Measurements from ENCODE around the gene TRA2A.
A peak's percentile ranks its signal among the peaks of the same experiment; 100 is the strongest.
"Not testable (repeated sequence)": the region's sequence is repeated elsewhere in the genome, so short reads cannot be mapped to it uniquely, and the experiment has no call there.

TRA2A gene

DNA sequence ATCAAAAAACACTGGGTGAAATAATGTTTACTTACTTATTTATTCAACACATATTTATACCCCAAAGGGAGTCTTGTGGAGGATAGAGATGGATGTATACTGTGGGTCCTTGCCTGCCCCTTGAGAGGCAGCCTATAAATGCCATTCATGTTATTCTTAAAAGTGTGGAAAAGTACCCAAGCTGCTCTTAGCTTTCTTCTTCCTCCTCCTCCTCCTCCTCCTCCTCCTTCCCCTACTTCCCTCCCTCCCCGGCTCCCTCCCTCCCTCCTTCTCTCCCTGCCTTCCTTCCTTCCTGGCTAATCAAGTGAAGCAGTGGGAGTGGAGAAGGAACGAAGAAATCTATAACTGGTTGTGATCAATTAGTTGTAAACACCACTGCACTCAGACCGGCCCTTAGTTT lies 40.3 kb downstream of the TRA2A start:
- Histone ChIP-seq H3K9me3 (ENCODE audit: insufficient read depth, low read depth, low read length) (no peaks in the 10 kb centered on the region), H3K4me1 (ENCODE audit: insufficient read depth, low read length) (no peaks in the 10 kb centered on the region), H3K9ac (ENCODE audit: low read depth, low read length) (no peak overlapping the region), H3K36me3 (ENCODE audit: insufficient read depth, low read depth, low read length) (no peaks in the 10 kb centered on the region), H3K27ac (ENCODE audit: low read length) (no peak overlapping the region), H3K4me3 (ENCODE audit: low read length) (peak overlapping the region; percentile 63; the same call in 1 of the 2 replicates), H3K27me3 (ENCODE audit: insufficient read depth, low read length) (no peaks in the 10 kb centered on the region)

DNA sequence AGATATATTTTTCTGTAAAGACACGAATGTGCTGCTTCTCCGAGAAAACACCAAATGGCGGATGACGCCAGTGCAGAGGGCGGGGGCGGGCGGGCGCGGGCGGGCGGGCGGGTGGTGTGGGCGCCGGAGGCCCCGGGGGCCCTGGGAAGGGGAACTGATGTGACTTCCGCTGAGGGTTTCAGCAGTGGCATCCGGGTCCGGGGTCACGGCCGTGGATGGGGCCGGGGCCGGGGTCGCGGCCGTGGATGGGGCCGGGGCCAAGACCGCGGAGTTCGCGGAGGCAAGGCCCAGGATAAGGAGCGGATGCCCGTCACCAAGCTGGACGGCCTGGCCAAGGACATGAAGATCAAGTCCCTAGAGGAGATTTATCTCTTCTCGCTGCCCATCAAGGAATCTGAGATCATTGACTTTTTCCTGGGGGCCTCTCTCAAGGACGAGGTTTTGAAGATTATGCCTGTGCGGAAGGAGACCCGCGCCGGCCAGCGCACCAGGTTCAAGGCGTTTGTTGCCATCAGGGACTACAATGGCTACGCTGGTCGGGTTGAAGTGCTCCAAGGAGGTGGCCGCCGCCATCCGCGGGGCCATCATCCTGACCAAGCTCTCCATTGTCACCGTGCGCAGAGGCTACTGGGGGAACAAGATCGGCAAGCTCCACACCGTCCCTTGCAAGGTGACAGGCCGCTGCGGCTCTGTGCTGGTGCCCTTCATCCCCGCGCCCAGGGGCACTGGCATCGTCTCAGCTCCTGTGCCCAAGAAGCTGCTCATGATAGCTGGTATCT lies 41.2 kb downstream of the TRA2A start:
- Histone ChIP-seq H3K36me3 (ENCODE audit: insufficient read depth, low read depth, low read length) (no peaks in the 10 kb centered on the region), H3K27ac (ENCODE audit: low read length) (no peak overlapping the region), H3K4me1 (ENCODE audit: insufficient read depth, low read length) (peaks cover 7% of the 10 kb centered on the region; the same call in 1 of the 2 replicates), H3K9me3 (ENCODE audit: insufficient read depth, low read depth, low read length) (no peaks in the 10 kb centered on the region), H3K27me3 (ENCODE audit: insufficient read depth, low read length) (no peaks in the 10 kb centered on the region), H3K4me3 (ENCODE audit: low read length) (peak overlapping the region; percentile 63; the same call in 1 of the 2 replicates), H3K9ac (ENCODE audit: low read depth, low read length) (peak overlapping the region; percentile 42; the same call in 1 of the 2 replicates)

DNA sequence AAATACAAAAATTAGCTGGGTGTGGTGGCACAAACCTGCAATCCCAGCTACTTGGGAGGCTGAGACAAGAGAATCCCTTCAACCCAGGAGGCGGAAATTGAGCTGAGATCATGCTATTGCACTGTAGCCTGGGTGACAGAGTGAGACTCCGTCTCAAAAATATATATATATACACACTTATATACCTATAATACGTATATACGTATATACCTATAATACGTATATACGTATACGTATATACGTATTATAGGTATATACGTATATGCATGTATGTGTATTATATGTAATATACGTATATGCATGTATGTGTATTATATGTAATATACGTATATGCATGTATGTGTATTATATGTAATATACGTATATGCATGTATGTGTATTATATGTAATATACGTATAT lies 43.1 kb downstream of the TRA2A start:
- not testable (repeated sequence) for H3K9me3 ChIP-seq (ENCODE audit: insufficient read depth, low read depth, low read length); H3K4me1 ChIP-seq (ENCODE audit: insufficient read depth, low read length); H3K27me3 ChIP-seq (ENCODE audit: insufficient read depth, low read length); H3K27ac ChIP-seq (ENCODE audit: low read length); H3K9ac ChIP-seq (ENCODE audit: low read depth, low read length); H3K36me3 ChIP-seq (ENCODE audit: insufficient read depth, low read depth, low read length); H3K4me3 ChIP-seq (ENCODE audit: low read length)

DNA sequence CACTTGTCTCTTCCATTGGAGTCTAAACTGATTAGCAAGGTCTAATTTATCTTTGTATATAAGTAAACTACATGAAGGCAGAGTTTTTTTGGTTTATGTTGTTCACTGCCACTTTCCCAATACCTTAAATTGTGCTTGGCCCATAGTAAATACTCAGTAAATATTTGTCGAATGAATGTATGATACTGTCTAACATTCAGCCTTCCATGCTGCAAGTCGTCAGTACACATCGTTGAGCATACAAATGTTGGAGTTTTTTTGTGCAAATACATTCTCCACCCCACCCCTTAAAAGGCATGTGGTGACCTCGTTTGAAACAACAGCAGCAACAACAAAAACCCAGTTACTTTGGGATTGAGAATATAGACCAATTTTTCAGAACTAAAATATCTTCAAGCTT lies 44.1 kb downstream of the TRA2A start:
- Histone ChIP-seq H3K27ac (ENCODE audit: low read length) (no peak overlapping the region), H3K9me3 (ENCODE audit: insufficient read depth, low read depth, low read length) (no peaks in the 10 kb centered on the region), H3K9ac (ENCODE audit: low read depth, low read length) (no peak overlapping the region), H3K27me3 (ENCODE audit: insufficient read depth, low read length) (no peaks in the 10 kb centered on the region), H3K4me3 (ENCODE audit: low read length) (no peak overlapping the region), H3K36me3 (ENCODE audit: insufficient read depth, low read depth, low read length) (no peaks in the 10 kb centered on the region), H3K4me1 (ENCODE audit: insufficient read depth, low read length) (peaks cover 7% of the 10 kb centered on the region; the same call in 1 of the 2 replicates)

DNA sequence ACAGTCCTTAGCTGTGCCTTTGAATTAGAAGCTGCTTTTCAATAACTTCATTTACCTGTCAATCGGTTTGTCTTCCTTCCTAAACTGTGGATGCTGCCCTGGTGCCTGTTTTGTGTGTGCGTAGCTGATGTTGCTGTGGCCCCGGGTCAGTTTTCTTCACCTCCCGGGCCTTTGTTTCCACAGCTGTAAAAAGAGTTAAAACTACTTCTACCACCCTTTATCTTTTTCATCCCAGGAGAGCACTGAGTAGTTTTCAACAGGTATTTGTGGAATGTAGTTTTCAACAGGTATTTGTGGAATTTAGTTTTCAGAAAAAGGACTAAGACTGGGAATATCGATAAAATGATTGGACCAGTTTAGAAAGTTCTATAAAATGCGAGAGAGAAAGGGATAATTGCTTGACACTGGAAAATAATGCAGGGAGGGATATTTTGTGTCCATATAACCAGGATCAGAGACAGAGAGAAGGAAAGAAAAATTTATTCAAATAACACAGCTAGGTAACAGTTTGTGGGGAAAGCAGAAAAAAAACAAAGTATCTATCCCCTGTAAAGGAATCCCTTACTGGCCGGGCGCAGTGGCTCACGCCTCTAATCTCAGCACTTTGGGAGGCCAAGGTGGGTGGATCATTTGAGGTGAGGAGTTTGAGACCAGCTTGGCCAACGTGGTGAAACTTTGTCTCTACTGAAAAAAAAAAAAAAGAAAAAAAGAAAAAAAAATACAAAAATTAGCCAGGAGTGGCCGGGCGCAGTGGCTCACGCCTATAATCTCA lies 45.6 kb downstream of the TRA2A start:
- Histone ChIP-seq H3K4me1 (ENCODE audit: insufficient read depth, low read length) (peaks cover 7% of the 10 kb centered on the region; the same call in 1 of the 2 replicates), H3K27me3 (ENCODE audit: insufficient read depth, low read length) (no peaks in the 10 kb centered on the region), H3K9ac (ENCODE audit: low read depth, low read length) (peak overlapping the region; percentile 6; the same call in 1 of the 2 replicates), H3K4me3 (ENCODE audit: low read length) (no peak overlapping the region), H3K36me3 (ENCODE audit: insufficient read depth, low read depth, low read length) (no peaks in the 10 kb centered on the region), H3K9me3 (ENCODE audit: insufficient read depth, low read depth, low read length) (no peaks in the 10 kb centered on the region), H3K27ac (ENCODE audit: low read length) (no peak overlapping the region)

DNA sequence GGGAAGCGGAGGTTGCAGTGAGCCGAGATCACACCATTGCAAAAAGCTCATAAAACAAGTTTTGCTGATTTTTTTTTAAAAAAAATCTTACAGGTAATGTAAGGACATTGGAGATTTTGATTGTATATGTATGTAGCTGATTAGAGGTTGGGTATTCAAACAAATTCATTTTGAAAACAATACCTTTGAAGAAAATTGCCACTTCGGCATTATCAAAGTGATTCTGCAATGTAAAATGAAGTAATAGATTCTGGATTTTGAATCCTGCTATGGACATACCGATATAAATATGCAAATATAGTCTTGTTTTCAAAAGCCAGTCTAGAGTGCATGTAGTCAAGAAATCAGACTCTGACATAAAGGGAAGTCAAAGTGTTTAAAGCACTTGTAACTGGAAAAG lies 49.1 kb downstream of the TRA2A start:
- peaks cover 9% of the 10 kb centered on the region; the same call in 1 of the 2 replicates for H3K4me1 ChIP-seq (ENCODE audit: insufficient read depth, low read length)
- no peak overlapping the region for H3K27ac ChIP-seq (ENCODE audit: low read length)
- H3K36me3 ChIP-seq (ENCODE audit: insufficient read depth, low read depth, low read length), result no peaks in the 10 kb centered on the region
- no peak overlapping the region for H3K9ac ChIP-seq (ENCODE audit: low read depth, low read length)
- no peaks in the 10 kb centered on the region for H3K27me3 ChIP-seq (ENCODE audit: insufficient read depth, low read length)
- H3K9me3 ChIP-seq (ENCODE audit: insufficient read depth, low read depth, low read length), result no peaks in the 10 kb centered on the region
- H3K4me3 ChIP-seq (ENCODE audit: low read length), result no peak overlapping the region

DNA sequence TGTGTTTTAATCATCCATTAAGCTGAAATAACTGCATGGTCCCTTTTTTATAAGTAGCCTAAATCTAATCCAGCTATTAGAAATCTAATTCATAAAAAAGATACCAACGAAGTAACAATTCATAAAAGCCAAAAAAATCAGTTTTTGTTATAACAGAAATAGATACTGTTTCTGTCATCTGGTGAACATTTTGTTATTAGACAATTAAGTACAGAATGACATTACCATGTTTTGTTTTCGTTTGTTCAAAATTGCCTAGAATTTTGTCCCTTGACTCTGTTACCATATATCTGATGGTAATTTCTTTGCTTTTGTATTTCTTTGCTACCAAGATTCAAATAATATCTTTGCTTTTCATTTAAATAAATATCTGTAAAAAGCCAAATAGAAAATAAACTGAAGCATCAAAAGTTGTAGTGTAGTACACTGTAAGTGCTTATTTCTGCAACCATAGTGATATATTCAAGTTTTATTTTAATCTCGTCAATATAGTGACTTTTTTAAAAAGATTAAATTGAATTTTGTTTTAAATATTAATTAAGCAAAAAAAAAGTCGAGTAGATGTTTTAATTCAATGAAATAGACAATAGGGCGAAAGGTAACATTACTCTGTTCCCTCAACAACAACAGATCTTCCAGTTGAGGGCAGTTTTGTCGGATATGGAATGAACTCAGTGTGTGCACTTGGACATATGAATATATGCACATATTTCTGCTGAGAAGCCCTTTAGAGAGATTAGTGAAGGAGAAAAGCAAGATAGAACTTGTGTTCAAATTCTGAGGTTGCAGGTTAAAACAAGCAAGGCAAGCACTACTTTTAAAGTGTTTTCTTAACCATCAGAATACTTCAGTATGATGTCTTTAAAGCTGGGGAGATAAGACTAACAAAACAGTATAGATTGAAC lies 53.6 kb downstream of the TRA2A start:
- H3K4me1 ChIP-seq (ENCODE audit: insufficient read depth, low read length), result peaks cover 5% of the 10 kb centered on the region; the same call in 1 of the 2 replicates
- H3K4me3 ChIP-seq (ENCODE audit: low read length), result no peak overlapping the region; the same call in 1 of the 2 replicates
- H3K27ac ChIP-seq (ENCODE audit: low read length), result no peak overlapping the region
- H3K9ac ChIP-seq (ENCODE audit: low read depth, low read length), result no peak overlapping the region
- no peaks in the 10 kb centered on the region for H3K9me3 ChIP-seq (ENCODE audit: insufficient read depth, low read depth, low read length)
- H3K36me3 ChIP-seq (ENCODE audit: insufficient read depth, low read depth, low read length), result no peaks in the 10 kb centered on the region
- H3K27me3 ChIP-seq (ENCODE audit: insufficient read depth, low read length), result no peaks in the 10 kb centered on the region

DNA sequence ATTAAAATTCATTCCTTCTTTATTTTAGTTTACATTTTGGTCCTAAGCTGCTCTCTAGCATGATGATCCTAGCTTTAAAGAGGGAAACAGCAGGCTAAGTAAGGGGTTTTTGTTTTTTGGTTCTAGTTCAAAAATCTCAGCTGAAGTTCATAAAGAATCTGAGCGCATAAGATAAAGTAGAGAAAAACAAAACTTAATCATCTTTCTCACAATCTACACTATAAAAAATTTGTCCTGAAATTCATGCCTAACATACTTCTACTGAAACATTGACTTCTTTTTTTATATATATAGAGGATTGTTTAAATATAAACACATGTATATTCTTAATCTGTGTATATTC lies 54.7 kb downstream of the TRA2A start:
- Histone ChIP-seq H3K36me3 (ENCODE audit: insufficient read depth, low read depth, low read length) (no peaks in the 10 kb centered on the region), H3K9me3 (ENCODE audit: insufficient read depth, low read depth, low read length) (no peaks in the 10 kb centered on the region), H3K27me3 (ENCODE audit: insufficient read depth, low read length) (no peaks in the 10 kb centered on the region), H3K27ac (ENCODE audit: low read length) (no peak overlapping the region), H3K4me1 (ENCODE audit: insufficient read depth, low read length) (peaks cover 5% of the 10 kb centered on the region; the same call in 1 of the 2 replicates), H3K4me3 (ENCODE audit: low read length) (peak overlapping the region; percentile 78), H3K9ac (ENCODE audit: low read depth, low read length) (peak overlapping the region; percentile 94; the same call in 1 of the 2 replicates)

DNA sequence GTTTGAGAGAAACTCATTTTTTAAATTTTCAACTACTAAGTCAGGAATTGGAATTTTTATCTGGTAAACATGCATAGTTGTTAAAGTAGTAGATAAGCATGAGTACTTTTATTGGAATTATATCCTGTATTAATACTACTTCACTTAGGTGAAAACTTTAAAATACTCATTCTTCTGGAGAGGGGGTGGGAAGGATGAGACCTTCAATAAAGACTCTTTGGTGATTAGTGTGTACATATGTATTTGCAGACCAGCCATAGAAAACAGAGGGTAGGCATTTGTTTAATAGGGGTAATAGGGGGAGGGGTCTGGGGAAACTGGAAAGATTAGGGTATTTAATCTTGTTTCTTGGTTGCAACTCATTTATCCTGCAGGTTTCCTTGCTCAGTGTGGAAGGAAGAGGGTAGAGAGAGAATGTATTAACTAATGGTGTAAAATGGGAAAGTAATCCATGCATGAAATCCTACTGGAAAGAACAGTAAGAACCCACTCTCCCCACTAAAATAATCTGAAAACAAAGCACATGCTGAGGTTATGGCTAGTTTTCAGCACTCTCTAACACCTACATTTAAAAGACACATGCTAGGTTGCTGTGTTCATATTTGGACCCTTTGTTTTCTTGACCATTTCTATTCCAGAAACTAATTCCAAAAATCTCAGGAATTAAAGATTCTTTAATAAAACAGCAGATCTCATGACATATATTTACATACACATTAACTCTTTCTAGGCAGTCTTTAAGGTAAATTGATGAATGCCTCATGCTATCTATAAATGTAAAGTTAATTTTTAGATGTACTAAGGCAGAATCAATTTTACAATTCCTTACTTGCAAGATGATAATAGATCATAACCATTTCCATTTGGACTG lies 55.3 kb downstream of the TRA2A start:
- Histone ChIP-seq H3K27ac (ENCODE audit: low read length) (no peak overlapping the region), H3K36me3 (ENCODE audit: insufficient read depth, low read depth, low read length) (no peaks in the 10 kb centered on the region), H3K9ac (ENCODE audit: low read depth, low read length) (peak overlapping the region; percentile 94), H3K9me3 (ENCODE audit: insufficient read depth, low read depth, low read length) (no peaks in the 10 kb centered on the region), H3K4me3 (ENCODE audit: low read length) (peak overlapping the region; percentile 78), H3K27me3 (ENCODE audit: insufficient read depth, low read length) (no peaks in the 10 kb centered on the region), H3K4me1 (ENCODE audit: insufficient read depth, low read length) (peaks cover 5% of the 10 kb centered on the region; the same call in 1 of the 2 replicates)

DNA sequence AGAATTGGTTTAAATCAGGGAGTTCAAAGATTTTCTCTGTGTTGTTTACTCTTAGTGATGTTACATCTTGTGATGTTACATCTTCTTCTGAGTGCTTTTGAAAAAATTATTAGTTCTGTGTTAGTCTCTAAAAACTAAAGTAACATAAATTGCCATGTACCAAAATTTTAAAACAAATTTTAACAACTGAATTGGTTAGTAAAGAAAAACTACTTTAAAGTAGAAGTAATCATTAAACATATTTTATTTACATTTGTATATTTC lies 56.3 kb downstream of the TRA2A start:
- Histone ChIP-seq H3K27me3 (ENCODE audit: insufficient read depth, low read length) (no peaks in the 10 kb centered on the region), H3K4me3 (ENCODE audit: low read length) (peak overlapping the region; percentile 78), H3K4me1 (ENCODE audit: insufficient read depth, low read length) (peaks cover 5% of the 10 kb centered on the region; the same call in 1 of the 2 replicates), H3K9ac (ENCODE audit: low read depth, low read length) (peak overlapping the region; percentile 94), H3K9me3 (ENCODE audit: insufficient read depth, low read depth, low read length) (no peaks in the 10 kb centered on the region), H3K27ac (ENCODE audit: low read length) (peak overlapping the region; percentile 90), H3K36me3 (ENCODE audit: insufficient read depth, low read depth, low read length) (no peaks in the 10 kb centered on the region)

Measured in iPS-20b (cell line).